Measurements from ENCODE around the gene S1PR4.

GRCh38 chr19:3150739-3151329 lies 27.7 kb upstream of the S1PR4 start:
- TF ChIP-seq EP300 (IDR thresholded peaks at IDR 0.05; ENCODE audit: borderline replicate concordance in 1 of 2, low read depth in 1 of 2, low read length in 1 of 2) (no peak), REST (IDR thresholded peaks at IDR 0.05; ENCODE audit: low read depth, low read length) (no peak), CTCF (IDR thresholded peaks at IDR 0.05) (no peak), ELF1 (IDR thresholded peaks at IDR 0.05) (no peak), USF1 (IDR thresholded peaks at IDR 0.05; ENCODE audit: borderline replicate concordance, low read depth) (no peak), CHD2 (IDR thresholded peaks at IDR 0.05; ENCODE audit: low read length, partially characterized antibody) (no peak), POLR2AphosphoS5 (IDR thresholded peaks at IDR 0.05; ENCODE audit: low read depth, low read length) (no peak), SIN3A (IDR thresholded peaks at IDR 0.05; ENCODE audit: borderline replicate concordance, low read depth, low read length) (no peak)
